Neural progenitor cell (in vitro differentiated cells): ENCODE results near the gene NKAIN2. TPM values are rescaled to one million over a fixed set of nuclear protein-coding genes. Genes with fewer than 3 reads are reported as not detected.

Source experiments
- DNase-seq: peaks from one replicate; pipeline ENCODE4 v3.0.0-alpha.2; 2016; ENCODE audit warnings: low spot score
- H2AFZ ChIP-seq: fragments of 200-600 bp; sonication (generic); replicated peaks from 2 replicates; pipeline ENCODE4 v1.6.1; 2016; ENCODE audit warnings: antibody characterized with exemption
- H3F3A ChIP-seq: fragments of 200-600 bp; sonication (generic); 2 replicates; pipeline ENCODE4 v1.6.1; 2016; ENCODE audit warnings: antibody characterized with exemption, low read depth
- H3K27ac ChIP-seq: fragments of 200-600 bp; sonication (generic); 2 replicates; pipeline ENCODE4 v1.5.1; 2016; ENCODE audit warnings: mild to moderate bottlenecking
- H3K27me3 ChIP-seq: fragments of 200-600 bp; sonication (generic); 2 replicates; pipeline ENCODE4 v1.6.1; 2016; ENCODE audit warnings: mild to moderate bottlenecking, moderate library complexity
- H3K36me3 ChIP-seq: fragments of 200-600 bp; sonication (generic); 2 replicates; pipeline ENCODE4 v1.5.1; 2016
- H3K4me1 ChIP-seq: fragments of 200-600 bp; sonication (generic); 2 replicates; pipeline ENCODE4 v1.6.1; 2016; ENCODE audit warnings: mixed run types
- H3K4me2 ChIP-seq: fragments of 200-600 bp; sonication (generic); 2 replicates; pipeline ENCODE4 v1.6.1; 2016
- H3K4me3 ChIP-seq: fragments of 200-600 bp; sonication (generic); 2 replicates; pipeline ENCODE4 v1.5.1; 2016
- H3K79me2 ChIP-seq: fragments of 200-600 bp; sonication (generic); 2 replicates; pipeline ENCODE4 v1.6.1; 2016; ENCODE audit warnings: low read depth
- H3K9ac ChIP-seq: fragments of 200-600 bp; sonication (generic); 2 replicates; pipeline ENCODE4 v1.6.1; 2016
- H3K9me3 ChIP-seq: fragments of 200-600 bp; sonication (generic); 2 replicates; pipeline ENCODE4 v1.5.1; 2016; ENCODE audit warnings: low read depth
- H4K20me1 ChIP-seq: fragments of 200-600 bp; sonication (generic); 2 replicates; pipeline ENCODE4 v1.6.1; 2016; ENCODE audit warnings: low read depth
- H3K27ac Mint-ChIP-seq: 3 replicates; pipeline ENCODE4 v1.8.0; 2021; ENCODE audit warnings: mixed read lengths
- H3K27me3 Mint-ChIP-seq: 2 replicates; pipeline ENCODE4 v1.8.0; 2022; ENCODE audit warnings: low read depth, mild to moderate bottlenecking, inconsistent platforms, moderate library complexity, mixed read lengths; ENCODE audit not compliant: insufficient read depth
- H3K36me3 Mint-ChIP-seq: 3 replicates; pipeline ENCODE4 v1.8.0; 2021; ENCODE audit warnings: mixed read lengths
- H3K4me1 Mint-ChIP-seq: 3 replicates; pipeline ENCODE4 v1.8.0; 2021; ENCODE audit warnings: mixed read lengths
- H3K4me3 Mint-ChIP-seq: 3 replicates; pipeline ENCODE4 v1.8.0; 2021; ENCODE audit warnings: mild to moderate bottlenecking, moderate library complexity, mixed read lengths
- H3K9me3 Mint-ChIP-seq: 3 replicates; pipeline ENCODE4 v1.8.0; 2020; ENCODE audit warnings: mixed read lengths
- EZH2 ChIP-seq: fragments of 200-600 bp; sonication (generic); IDR thresholded peaks from 2 replicates; pipeline ENCODE4 v1.6.1; 2017; ENCODE audit warnings: antibody characterized with exemption, mild to moderate bottlenecking, moderate library complexity
- EZH2phosphoT487 ChIP-seq: fragments of 200-600 bp; sonication (generic); IDR thresholded peaks from 2 replicates; pipeline ENCODE4 v1.6.1; 2017; ENCODE audit warnings: antibody characterized with exemption
- total RNA-seq: library from RNA; depleted of rRNA; stranded (reverse); fragments of >200 nt; gene quantifications from 2 replicates; pipeline ENCODE4 v1.2.3, GENCODE V29; 2015; ENCODE audit warnings: low replicate concordance
- TF ChIP-seq, protein P1 (sequence below): fragments of 200-600 bp; sonication (generic); IDR thresholded peaks from 2 replicates; pipeline ENCODE4 v1.5.1; 2017; ENCODE audit warnings: antibody characterized with exemption, mild to moderate bottlenecking

Gene NKAIN2
- total RNA-seq, 1 donor from 2014 or later = 0.45 TPM

- Mint-ChIP-seq H3K9me3 (no peaks in the 10 kb centered on the region), H3K36me3 (no peaks in the 10 kb centered on the region), H3K27me3 (peaks cover 2% of the 10 kb centered on the region), H3K4me1 (no peaks in the 10 kb centered on the region), H3K27ac (no peak overlapping the region), H3K4me3 (no peak overlapping the region)
- H3K9me3 ChIP-seq = no peaks in the 10 kb centered on the region
- H3K4me2 ChIP-seq = no peak overlapping the region
- H3K4me1 ChIP-seq = no peaks in the 10 kb centered on the region
- H2AFZ ChIP-seq = no peak overlapping the region
- no peaks in the 10 kb centered on the region for H3F3A ChIP-seq
- no peak for TF ChIP-seq EZH2phosphoT487
- TF ChIP-seq, protein P1, sequence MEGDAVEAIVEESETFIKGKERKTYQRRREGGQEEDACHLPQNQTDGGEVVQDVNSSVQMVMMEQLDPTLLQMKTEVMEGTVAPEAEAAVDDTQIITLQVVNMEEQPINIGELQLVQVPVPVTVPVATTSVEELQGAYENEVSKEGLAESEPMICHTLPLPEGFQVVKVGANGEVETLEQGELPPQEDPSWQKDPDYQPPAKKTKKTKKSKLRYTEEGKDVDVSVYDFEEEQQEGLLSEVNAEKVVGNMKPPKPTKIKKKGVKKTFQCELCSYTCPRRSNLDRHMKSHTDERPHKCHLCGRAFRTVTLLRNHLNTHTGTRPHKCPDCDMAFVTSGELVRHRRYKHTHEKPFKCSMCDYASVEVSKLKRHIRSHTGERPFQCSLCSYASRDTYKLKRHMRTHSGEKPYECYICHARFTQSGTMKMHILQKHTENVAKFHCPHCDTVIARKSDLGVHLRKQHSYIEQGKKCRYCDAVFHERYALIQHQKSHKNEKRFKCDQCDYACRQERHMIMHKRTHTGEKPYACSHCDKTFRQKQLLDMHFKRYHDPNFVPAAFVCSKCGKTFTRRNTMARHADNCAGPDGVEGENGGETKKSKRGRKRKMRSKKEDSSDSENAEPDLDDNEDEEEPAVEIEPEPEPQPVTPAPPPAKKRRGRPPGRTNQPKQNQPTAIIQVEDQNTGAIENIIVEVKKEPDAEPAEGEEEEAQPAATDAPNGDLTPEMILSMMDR = no peak
- no peak overlapping the region for H3K27ac ChIP-seq
- no peak overlapping the region for H3K9ac ChIP-seq
- H3K27me3 ChIP-seq = no peaks in the 10 kb centered on the region
- H4K20me1 ChIP-seq = no peaks in the 10 kb centered on the region
- no peaks in the 10 kb centered on the region for H3K79me2 ChIP-seq
- no peaks in the 10 kb centered on the region for H3K36me3 ChIP-seq
- H3K4me3 ChIP-seq = no peak overlapping the region
- DNase-seq = no peak
Observed at GRCh38 chr6:123780021-123780420, 23.6 kb upstream of the NKAIN2 start.

GRCh38 chr6:123784330-123784729, 19.3 kb upstream of the NKAIN2 start:
- Histone ChIP-seq H3K4me1 (no peaks in the 10 kb centered on the region), H3K27me3 (no peaks in the 10 kb centered on the region), H3K9ac (no peak overlapping the region), H3K27ac (no peak overlapping the region), H3K4me2 (no peak overlapping the region), H2AFZ (no peak overlapping the region), H3K36me3 (no peaks in the 10 kb centered on the region), H3K79me2 (no peaks in the 10 kb centered on the region), H3F3A (no peaks in the 10 kb centered on the region), H3K9me3 (no peaks in the 10 kb centered on the region), H4K20me1 (no peaks in the 10 kb centered on the region), H3K4me3 (no peak overlapping the region)
- no peaks in the 10 kb centered on the region for H3K9me3 Mint-ChIP-seq
- no peaks in the 10 kb centered on the region for H3K27me3 Mint-ChIP-seq
- no peak overlapping the region for H3K27ac Mint-ChIP-seq
- H3K36me3 Mint-ChIP-seq = no peaks in the 10 kb centered on the region
- no peaks in the 10 kb centered on the region for H3K4me1 Mint-ChIP-seq
- TF ChIP-seq, protein P1 = no peak
- H3K4me3 Mint-ChIP-seq = no peak overlapping the region
- no peak for DNase-seq

- Histone ChIP-seq H3F3A (no peaks in the 10 kb centered on the region), H2AFZ (no peak overlapping the region), H4K20me1 (no peaks in the 10 kb centered on the region), H3K79me2 (no peaks in the 10 kb centered on the region), H3K36me3 (no peaks in the 10 kb centered on the region), H3K9ac (no peak overlapping the region), H3K4me2 (no peak overlapping the region), H3K27ac (no peak overlapping the region), H3K4me1 (no peaks in the 10 kb centered on the region), H3K9me3 (no peaks in the 10 kb centered on the region), H3K27me3 (no peaks in the 10 kb centered on the region), H3K4me3 (no peak overlapping the region)
- TF ChIP-seq EZH2phosphoT487 = no peak
- TF ChIP-seq, protein P1 = no peak
- no peak for TF ChIP-seq EZH2
- no peak overlapping the region for H3K4me3 Mint-ChIP-seq
- no peak overlapping the region for H3K27ac Mint-ChIP-seq
- no peaks in the 10 kb centered on the region for H3K27me3 Mint-ChIP-seq
- no peak for DNase-seq
- H3K36me3 Mint-ChIP-seq = no peaks in the 10 kb centered on the region
- no peaks in the 10 kb centered on the region for H3K4me1 Mint-ChIP-seq
- H3K9me3 Mint-ChIP-seq = no peaks in the 10 kb centered on the region
Observed at GRCh38 chr6:123785039-123785438, 18.6 kb upstream of the NKAIN2 start.

DNA sequence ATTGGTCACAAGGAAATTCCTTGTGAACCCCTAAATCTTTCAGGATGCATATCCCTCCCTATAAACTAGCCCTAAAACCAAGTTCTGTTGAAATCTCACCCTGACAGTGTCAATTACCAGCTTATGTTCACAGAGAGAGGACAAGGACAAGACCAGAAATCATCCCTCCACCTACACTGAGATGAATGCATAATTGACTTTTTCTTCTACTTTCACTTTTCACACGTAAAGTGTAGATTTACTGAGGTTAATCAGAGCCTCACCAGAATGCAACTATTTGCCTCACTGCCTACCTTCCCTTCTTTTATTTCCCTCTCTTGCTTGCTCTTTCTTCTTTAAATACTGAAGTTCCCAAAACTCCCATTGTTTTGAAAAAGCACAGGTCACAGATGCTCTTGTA, 15.3 kb upstream of the NKAIN2 start:
- no peaks in the 10 kb centered on the region for H3K36me3 ChIP-seq
- H2AFZ ChIP-seq = no peak overlapping the region
- Mint-ChIP-seq H3K27me3 (no peaks in the 10 kb centered on the region), H3K4me1 (no peaks in the 10 kb centered on the region), H3K9me3 (no peaks in the 10 kb centered on the region), H3K4me3 (no peak overlapping the region), H3K27ac (no peak overlapping the region), H3K36me3 (no peaks in the 10 kb centered on the region)
- H3K9ac ChIP-seq = no peak overlapping the region
- no peak for DNase-seq
- no peaks in the 10 kb centered on the region for H4K20me1 ChIP-seq
- TF ChIP-seq EZH2phosphoT487 = no peak
- TF ChIP-seq, protein P1 = no peak
- no peaks in the 10 kb centered on the region for H3K9me3 ChIP-seq
- H3K4me1 ChIP-seq = no peaks in the 10 kb centered on the region
- H3K79me2 ChIP-seq = no peaks in the 10 kb centered on the region
- H3K27me3 ChIP-seq = no peaks in the 10 kb centered on the region
- H3K4me2 ChIP-seq = no peak overlapping the region
- H3F3A ChIP-seq = no peaks in the 10 kb centered on the region
- no peak overlapping the region for H3K4me3 ChIP-seq
- no peak overlapping the region for H3K27ac ChIP-seq
